Pancreas (tissue), 10 donors: ENCODE data around the gene PAPOLG. TPM values are rescaled to one million over a fixed set of nuclear protein-coding genes. Genes with fewer than 3 reads are reported as not detected.

ENCODE experiments used
- ATAC-seq, 4 donors: fragments of 200-7000 bp; cut with Tn5 transposase; one replicate each; pipeline versions ENCODE4 v1.8.0 to v1.9.1; 2020; ENCODE audit warnings: mild to moderate bottlenecking in 4 of 4, moderate library complexity in 4 of 4
- DNase-seq, 6 donors: peaks; one replicate each; pipeline ENCODE4 v3.0.0-alpha.2; 2020
- FAIRE-seq: peaks from 2 replicates; lab custom pipeline; 2012; peaks lifted over from hg19 to GRCh38; lab: Jason Lieb, UNC
- H3K27ac ChIP-seq, 4 donors: fragments of 200-600 bp; sonication (generic); 1 replicate in 3 of 4; 2 replicates in 1 of 4; pipeline versions ENCODE4 v1.5.0 to v1.8.0; 2020
- H3K27me3 ChIP-seq, 4 donors: fragments of 200-600 bp; one replicate each; pipeline ENCODE4 v1.8.0; 2021
- H3K36me3 ChIP-seq, 3 donors: fragments of 200-600 bp; sonication (generic) in 1 of 3; one replicate each; pipeline versions ENCODE4 v1.5.0 to v1.8.0; 2020 to 2021
- H3K4me1 ChIP-seq, 3 donors: fragments of 200-600 bp; one replicate each; pipeline ENCODE4 v1.8.0; 2021
- H3K4me3 ChIP-seq, 4 donors: fragments of 200-600 bp; sonication (generic) in 2 of 4; one replicate each; pipeline versions ENCODE4 v1.5.0 to v1.8.0; 2020 to 2021
- H3K9me3 ChIP-seq, 4 donors: fragments of 200-600 bp; one replicate each; pipeline ENCODE4 v1.8.0; 2021
- CTCF ChIP-seq, 4 donors: fragments of 200-600 bp; sonication (generic) in 3 of 4; IDR thresholded peaks; one replicate each; pipeline versions ENCODE4 v1.5.0 to v1.8.0; 2021; ENCODE audit warnings: antibody characterized with exemption in 4 of 4
- WGBS, 2 donors: extraction: QIAGEN DNeasy Blood & Tissue Kit; methylation state at CpG; one replicate each; pipeline ENCODE4 v1.1.7; 2013; 5-methylcytosine and 5-hydroxymethylcytosine counted together
- intact Hi-C, 3 donors: fragments of 100-400 bp; cut with DNase I; formaldehyde crosslinking; loops; one replicate each; pipeline versions ENCODE4 v1.11.1 to v1.14.2; 2022
- polyA plus RNA-seq, 2 donors: library from polyadenylated mRNA; stranded (reverse); fragments of 200-250 nt; gene quantifications; one replicate each; pipeline ENCODE4 v1.2.3, GENCODE V29; 2013
- total RNA-seq, 6 donors: library from RNA; stranded (reverse); fragmentation: NEBNext Ultra II Directional in 4 of 6; extraction: Animal tissue kit (Norgen Biotek cat#: 25700) in 4 of 6; gene quantifications; one replicate each; pipeline versions ENCODE4 v1.2.1 to v1.2.4, GENCODE V29; 2021 to 2023
- donor health status: healthy with polysubstance abuse.
- donor health status: DM: no; HTN: no; CAD: no; lungs with moderate emphysema.
- donor health status: DM: no; HTN: no; CAD: no.
- donor health status: control.
- donor health status: control.
- donor health status: Bipolar disorder and iron deficiency.
- donor health status: DM: yes; HTN: yes; CAD: no.
- donor health status: DM: no; HTN: no; CAD: no.
- donor health status: DM: no; HTN: no; CAD: no.
- donor health status: DM: yes; HTN: yes; CAD: no.

The PAPOLG gene
- total and polyA plus RNA-seq, 8 donors: 2.2 to 8.7 (median 3.7) TPM

- no peaks in the 10 kb centered on the region for H3K27me3 ChIP-seq
- WGBS, 2 donors: 88 to 89% methylated on average over 2 of the region's 2 CpGs
- intact Hi-C loops: no loop called here
- H3K36me3 ChIP-seq: no peaks in the 10 kb centered on the region
- peaks cover 0 to 3% (median 0%) of the 10 kb centered on the region in 3 donors for H3K4me1 ChIP-seq
- ATAC-seq (no peak), FAIRE-seq (no peak), DNase-seq (no peak)
- TF ChIP-seq CTCF (IDR thresholded peaks at IDR 0.05): no peak
- H3K27ac ChIP-seq: no peak overlapping the region
- no peak overlapping the region for H3K4me3 ChIP-seq
- H3K9me3 ChIP-seq: no peaks in the 10 kb centered on the region
These were observed 88.0 kb downstream of the PAPOLG start for GRCh38 chr2:60844105-60844504.

GRCh38 chr2:60847854-60848253 lies 91.8 kb downstream of the PAPOLG start:
- Histone ChIP-seq H3K4me1 (peaks cover 0 to 3% (median 0%) of the 10 kb centered on the region in 3 donors), H3K27ac (no peak overlapping the region), H3K9me3 (no peaks in the 10 kb centered on the region), H3K4me3 (no peak overlapping the region), H3K36me3 (no peaks in the 10 kb centered on the region), H3K27me3 (no peaks in the 10 kb centered on the region)
- 50 to 63% methylated on average over 6 of the region's 6 CpGs for whole genome bisulfite sequencing, 2 donors
- TF ChIP-seq CTCF (IDR thresholded peaks at IDR 0.05): no peak
- DNase-seq (no peak), ATAC-seq (no peak), FAIRE-seq (no peak)
- intact Hi-C loops: no loop called here

Other genes with a start within 250 kb of the PAPOLG start
- 10 to 100 TPM in 5 of 6 donors, 1 to 10 TPM in 1; 9.4 to 16.1 (median 13.3) TPM for gene BCL11A, start 202.6 kb upstream of the PAPOLG start, total RNA-seq
- gene BCL11A, start 202.6 kb upstream of the PAPOLG start, polyA plus RNA-seq: 1 to 10 TPM; 4.4 to 8.1 TPM
- gene REL, start 125.3 kb downstream of the PAPOLG start, total RNA-seq: 10 to 100 TPM in 2 of 6 donors, 1 to 10 TPM in 4; 5.7 to 11.9 (median 7.6) TPM
- 1 to 10 TPM; 1.5 to 1.9 TPM for gene REL, start 125.3 kb downstream of the PAPOLG start, polyA plus RNA-seq